Fibroblast of skin of back (primary cell): ENCODE measurements around the gene CDV3.
A peak's percentile ranks its signal among the peaks of the same experiment; 100 is the strongest.

Experiments
- DNase-seq: peaks from one replicate; pipeline ENCODE4 v3.0.0-alpha.2; 2013

CDV3 gene

DNA sequence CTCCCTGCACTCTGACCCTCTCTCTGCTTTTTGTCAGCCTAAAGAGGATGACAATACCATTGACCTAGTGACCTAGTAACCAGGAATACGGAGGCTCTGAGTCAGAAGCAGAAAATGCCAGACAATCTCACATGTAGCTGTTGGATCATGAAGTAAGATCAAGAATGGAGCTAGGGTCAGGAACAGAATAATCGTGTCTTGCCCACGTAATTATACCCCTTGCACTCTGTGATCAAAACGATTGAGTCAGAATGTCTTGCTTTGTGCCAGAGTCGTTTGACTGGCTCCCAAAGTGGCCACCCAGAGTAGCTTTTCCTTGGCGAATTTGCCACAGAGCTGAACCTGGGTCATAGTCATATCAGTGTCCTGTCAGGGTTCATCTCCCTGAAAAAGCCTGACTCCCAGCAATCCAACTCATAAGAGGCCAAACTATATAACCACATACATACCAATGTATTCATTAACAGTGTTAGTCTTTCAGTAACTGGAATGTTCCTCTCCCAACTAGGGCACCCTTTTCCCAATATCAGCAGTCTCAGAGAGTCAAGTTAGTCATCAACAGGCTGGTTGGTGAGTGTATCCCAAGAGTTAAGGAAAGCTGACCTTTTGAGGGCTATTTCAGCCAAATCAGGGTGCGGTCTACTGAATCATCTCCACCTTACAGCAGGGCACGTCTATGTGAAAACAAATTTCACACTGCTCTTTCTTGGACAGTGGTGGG, 5.0 kb upstream of the CDV3 start:
- peak; percentile 92 for DNase-seq

DNA sequence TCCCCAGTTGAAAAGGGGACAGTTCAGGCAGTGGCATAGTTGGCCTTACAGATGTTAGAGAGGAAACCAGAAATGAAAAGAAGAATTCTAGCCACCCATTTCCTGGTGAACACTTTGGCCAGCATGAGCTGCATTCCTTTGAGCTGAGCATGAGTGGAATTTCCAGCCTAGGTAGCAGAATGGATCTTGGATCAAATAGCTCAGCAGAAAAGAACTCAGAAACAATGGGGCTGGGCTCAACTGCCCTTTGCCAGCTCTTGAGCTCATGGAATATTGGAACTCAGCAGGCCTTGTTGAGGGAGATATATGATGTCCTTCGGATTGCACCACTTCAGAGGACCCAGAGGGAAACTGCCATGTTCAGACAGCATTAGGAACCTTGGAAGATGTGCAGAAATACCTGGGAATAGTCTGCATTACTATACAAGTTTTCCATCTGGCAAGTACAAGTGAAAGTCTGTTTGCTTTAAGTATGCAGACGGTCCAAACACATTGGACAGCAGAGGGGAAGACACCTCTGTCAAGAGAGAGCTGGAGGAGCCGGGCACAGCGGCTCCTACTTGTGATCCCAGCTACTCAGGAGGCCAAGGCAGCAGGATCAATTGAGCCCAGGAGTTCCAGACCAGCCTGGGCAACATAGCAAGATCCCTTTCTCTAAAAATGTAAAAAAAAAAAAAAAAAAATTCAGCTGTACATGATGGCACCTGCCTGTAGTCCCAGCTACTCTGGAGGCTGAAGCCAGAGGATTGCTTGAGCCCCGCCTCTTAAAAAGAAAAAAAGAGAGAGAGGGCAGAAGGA, 3.1 kb upstream of the CDV3 start:
- peak; percentile 93 for DNase-seq

DNA sequence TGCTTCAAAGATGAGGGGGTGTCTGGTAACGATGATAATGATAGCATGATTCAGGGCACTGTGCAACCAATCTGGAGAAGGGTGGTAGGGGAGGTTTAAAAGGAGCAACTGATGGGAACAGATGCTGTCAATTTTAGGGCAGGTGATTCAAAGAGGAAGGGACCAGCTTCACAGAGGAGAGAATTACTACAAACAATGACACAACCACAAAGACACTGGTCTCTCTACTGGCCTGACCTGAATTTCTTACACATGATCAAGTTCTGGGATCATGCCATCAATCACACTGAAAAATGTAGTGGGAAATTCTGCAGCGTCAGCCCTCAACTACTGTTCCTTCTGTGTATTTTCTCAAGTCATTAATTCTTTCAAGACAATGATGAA, 2.6 kb upstream of the CDV3 start:
- peak; percentile 83 for DNase-seq

DNA sequence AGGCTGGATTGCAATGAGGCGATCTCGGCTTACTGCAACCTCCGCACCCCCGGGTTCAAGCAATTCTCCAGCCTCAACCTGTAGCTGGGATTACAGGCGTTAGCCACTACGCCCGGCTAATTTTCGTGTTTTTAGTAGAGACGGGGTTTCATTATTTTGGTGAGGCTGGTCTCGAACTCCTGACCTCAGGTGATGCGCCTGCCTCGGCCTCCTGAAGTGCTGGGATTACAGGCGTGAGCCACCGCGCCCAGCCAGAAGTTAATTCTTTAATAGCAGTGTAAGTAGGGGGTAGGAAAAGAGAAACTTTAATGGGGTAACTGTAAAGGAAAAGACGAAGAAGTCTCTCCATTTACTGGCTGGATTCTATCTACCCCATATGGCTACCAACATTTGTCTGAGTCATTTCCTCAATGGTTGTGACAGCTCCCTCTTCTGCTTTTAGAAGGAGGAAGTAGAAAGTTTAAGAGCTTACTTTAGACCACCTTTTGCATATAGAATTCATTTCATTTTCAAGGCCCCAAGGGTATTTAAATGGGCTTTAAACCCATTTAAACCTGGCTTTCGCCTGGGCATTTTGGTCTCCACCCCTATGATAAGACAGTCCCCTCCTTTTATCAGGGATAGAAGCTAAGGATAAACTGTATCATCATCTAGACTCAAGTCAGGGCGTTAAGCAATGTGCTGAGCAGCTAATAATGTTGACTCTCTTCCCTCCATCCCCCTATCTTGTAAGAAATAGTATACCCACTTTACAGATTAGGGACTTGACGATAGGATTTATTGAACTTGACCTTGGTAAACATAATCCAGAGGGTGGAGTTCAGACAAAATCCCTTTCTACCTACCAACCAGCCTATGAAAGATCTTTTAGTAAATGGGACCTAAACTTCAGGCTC, 1.1 kb upstream of the CDV3 start:
- DNase-seq: peak; percentile 51

DNA sequence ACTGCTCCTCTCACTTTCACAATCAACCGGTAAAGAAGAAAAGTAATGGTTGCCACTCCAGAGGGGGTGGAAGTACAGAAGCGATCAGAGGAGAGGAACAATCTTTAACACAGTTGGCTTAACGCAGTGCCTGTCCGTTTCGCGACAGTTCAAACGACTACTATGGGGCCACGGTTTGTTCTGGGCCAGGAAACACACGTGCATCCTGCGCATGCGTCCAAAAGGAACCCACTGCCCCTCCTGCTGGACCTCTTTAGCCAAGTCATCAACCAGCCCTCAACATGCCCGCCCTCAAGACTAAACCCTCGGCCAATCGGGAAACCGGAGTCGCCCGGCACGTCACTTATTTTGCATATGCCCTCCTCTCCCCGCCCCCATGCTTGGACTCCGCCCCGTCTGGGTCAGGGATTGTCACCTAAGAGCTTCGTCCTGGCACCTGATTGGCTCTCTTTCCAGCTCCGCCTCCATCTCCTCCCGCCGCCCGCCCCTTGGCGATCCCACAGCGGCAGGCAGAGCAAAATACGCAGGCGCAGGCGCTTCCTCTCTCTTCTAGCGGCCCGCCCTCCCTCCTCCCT, 345 bp upstream of the CDV3 start:
- peak; percentile 100 for DNase-seq

DNA sequence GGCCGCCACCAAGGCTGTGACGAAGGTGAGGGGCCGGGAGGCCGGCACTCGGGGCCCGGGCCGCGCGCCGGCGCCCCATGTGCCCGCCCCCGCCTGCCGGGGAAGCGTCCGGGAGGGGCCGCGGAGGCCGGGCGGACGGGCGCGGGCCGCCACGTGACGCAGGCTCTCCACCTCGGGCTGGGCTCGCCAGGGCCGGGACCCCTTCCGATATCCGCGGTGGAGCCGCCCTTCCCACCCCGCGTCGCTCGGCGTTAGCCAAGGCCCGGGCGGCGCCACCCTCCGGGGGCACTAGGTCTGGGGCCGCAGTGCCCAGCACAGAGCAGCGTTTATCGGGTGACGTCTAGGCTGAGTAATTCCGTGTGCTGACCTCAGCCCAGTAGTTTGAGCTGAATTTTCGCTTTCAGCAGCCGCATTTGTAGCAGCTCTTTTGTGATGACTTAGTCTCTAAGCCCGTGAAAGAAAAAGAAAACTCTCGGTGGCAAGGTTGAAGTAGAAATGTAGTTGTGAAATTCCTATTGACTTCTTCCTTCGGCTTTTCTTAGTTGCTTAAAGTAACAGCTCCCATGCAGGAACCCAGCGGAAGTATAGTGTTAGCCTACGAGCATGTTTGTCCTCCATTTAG, 885 bp downstream of the CDV3 start:
- DNase-seq: peak; percentile 73

DNA sequence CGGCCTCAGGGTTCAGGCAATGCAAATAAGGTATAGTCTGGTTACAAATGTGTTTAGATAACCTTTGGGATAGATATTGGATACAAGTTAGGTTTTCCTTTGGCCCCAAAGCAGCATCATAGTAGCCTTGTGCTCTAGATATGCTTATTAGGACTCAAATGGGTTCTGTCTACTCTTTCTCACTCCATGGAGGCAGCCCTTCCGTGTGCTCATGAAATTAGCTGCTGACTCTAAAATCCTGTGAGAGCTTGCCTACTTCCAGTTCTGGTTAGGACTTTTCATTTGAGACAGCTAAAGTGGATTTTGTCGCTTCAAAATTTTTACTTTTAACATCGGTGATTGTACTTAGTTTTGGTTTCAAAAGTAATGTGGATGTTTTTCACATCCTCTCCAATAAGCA, 1.6 kb downstream of the CDV3 start:
- DNase-seq: no peak

DNA sequence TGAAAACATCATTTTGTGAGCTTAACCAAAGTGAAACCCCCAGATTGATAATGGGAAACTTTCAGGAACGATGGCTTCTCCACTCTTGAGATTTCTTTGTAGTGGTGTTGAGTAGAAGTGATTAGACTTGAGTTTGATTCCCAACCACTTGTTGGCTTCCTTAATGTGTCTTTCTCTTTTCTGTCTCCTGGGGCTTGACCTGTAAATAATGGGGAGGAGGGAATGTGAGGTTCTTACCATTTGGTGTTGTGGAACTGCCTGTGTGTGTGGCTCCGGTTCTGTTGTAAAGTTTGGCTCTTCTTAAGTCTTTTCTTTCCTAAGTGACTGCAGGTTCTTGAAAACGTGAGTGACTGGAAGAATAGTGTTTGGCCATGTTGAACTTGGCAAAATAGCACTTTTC, 2.7 kb downstream of the CDV3 start:
- no peak for DNase-seq

DNA sequence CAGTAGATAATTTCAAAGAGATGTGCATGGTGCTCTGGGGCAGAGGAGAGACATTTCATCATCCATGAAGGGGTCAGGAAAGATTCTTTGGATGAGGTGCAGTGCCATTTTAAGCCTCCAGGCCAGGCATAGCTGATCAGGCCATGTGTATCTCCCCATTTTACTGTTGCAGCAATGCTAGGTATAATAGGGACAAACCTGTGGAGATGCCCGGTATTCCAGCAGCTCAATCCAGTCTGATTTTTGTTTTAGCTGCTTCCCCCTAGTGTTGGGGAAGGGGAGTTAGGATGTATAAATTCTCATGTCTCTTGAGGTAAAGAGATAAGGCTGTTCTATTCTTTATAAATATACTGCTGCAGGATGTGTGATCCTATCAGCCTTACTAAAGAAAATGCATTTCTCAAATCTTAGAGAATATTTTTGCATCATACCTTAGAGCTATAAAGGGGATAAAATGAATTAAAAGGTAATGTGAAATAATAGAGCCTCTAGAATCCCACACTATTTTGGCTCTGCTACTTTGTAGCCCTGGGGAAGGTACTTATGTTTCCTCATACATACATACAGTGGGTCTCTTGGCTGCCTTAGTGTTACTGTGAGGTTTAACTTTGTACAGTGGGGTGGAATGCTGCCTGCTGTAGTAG, 5.2 kb downstream of the CDV3 start:
- peak; percentile 60 for DNase-seq

DNA sequence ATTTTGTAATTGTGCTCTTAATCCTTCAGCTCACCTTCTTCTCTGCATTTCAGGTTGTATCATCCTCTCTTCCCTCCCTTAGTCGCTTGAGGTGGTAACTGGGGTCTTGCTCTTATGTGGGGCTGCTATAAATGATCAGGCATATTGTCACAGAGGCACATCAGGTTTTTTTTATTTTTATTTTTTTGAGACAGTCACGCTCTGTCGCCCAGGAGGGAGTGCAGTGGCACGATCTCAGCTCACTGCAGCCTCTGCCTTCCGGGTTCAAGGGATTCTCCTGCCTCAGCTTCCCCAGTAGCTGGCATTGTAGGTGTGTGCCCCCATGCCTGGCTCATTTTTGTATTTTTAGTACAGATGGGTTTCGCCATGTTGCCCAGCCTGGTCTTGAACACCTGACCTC, 9.9 kb downstream of the CDV3 start:
- DNase-seq: no peak

DNA sequence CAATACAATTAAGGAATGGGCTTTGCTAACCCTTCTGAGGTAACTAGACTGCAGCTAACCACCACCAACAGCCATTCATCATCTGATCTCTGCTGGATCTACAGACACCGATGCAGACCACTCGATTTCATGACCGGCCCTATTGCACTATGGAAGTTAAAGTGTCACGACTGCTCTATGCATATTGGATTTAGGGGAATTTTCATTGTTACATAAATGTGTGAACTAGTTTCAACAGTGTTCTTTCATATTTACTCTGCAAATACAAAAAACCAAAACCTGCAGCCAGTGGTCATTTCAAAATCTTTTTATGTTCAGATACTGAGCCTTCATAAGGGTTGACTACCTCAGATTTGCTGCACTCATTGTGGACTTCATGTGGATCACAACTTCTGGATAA, 14.5 kb downstream of the CDV3 start:
- no peak for DNase-seq

DNA sequence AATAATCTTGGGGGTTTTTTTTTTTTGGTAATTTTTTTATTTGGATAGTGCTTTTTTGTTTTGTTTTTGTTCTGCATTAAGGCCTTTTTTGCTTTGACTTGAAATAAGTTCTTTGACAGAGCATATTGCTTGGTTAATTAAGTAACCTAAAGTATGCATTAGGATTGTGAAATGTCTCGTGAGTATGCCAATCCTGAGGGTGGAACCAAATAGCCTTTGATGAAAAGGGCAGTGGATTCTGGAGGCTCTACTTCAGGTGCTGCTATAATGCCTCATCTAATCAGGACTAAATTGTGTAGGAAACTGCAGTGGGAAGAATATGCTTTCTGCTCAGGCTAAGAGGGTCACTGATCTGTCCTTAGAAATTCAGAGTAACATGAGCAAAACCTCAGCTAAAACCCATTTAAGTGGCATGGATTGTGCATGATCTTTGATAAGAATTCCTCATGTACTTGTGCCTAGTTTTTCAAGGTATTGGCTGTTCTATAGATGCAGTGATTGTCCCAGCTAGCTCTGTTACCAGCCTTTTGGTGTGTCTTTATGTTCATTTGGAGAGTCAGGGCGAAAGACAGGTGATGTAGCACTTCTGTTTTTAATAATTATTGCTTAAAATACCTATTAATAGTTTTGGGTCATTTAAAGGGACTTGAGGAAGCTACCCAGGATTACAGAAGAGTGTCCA, 15.4 kb downstream of the CDV3 start:
- no peak for DNase-seq

DNA sequence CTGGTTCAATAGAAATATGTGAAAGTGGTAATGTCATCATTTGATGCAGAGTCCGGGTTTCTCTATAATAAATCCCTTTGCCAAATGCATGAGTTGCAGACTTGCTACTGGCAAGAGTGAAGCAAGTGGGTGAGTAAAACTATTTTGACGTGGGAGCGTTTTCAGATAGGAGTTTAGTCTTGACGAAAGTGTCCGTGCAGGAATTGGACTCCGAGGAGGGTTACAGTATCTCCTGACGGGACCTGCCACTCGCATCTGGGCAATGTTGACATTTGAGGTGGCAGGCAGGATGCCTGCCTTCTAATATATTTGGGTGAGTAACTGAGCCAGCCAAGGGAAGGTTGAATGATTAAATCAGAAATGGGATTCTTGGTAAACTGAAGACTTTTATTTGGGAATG, 16.0 kb downstream of the CDV3 start:
- DNase-seq: no peak

DNA sequence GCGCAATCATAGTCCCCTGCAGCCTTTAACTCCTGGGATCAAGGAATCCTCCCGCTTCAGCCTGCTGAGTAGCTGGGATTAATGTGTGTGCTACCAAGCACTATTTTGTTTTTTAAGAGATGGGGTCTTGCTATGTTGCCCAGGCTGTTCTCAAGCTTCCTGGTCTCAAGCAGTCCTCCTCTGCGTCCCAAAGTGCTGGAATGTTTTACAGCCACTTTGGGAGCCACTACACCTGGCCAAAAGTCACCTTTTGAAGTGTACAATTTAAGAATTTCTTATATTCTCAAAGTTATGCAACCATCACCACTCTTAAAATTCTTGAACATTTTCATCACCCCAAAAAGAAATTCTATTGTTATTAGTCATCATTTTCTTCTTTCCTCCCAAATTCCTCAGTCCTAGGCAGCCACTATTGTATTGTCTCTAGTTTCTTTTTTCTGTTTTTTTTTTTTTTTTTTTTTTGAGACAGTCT, 17.8 kb downstream of the CDV3 start:
- DNase-seq: peak; percentile 83

DNA sequence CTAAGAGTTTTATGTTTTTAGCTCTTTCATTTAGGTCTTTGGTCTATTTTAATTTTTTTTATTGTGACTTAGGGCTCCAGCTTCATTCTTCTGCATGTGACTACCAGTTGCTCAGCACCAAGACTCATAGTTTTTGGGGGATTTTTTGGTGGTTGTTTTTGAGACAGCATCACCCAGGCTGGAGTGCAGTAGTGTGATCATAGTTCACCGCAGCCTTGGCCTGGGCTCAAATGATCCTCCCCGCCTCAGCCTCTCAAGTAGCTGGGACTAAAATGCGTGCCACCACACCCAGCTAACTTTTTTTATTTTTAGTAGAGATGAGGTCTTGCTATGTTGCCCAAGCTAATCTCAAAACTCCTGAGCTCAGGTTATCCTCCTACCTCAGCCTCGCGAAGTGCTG, 19.4 kb downstream of the CDV3 start:
- DNase-seq: no peak

DNA sequence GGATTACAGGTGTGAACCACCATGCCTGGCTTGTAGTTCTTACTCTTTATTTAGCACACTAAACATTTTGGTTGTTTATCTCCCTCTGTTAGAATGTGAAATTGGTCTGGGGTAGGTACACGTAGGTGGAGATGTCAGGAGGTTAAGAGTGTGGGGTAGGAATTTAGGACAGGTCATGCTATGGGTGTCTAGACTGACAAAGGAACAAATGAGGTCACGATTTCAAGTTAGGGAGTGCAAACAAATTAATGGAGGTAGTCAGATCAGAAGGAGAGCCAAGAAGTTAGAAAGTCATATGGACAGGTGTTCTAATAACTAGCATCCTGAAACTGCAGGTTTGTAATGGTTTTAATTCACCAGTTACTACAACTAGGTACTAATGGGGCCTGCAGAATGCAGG, 19.8 kb downstream of the CDV3 start:
- no peak for DNase-seq

DNA sequence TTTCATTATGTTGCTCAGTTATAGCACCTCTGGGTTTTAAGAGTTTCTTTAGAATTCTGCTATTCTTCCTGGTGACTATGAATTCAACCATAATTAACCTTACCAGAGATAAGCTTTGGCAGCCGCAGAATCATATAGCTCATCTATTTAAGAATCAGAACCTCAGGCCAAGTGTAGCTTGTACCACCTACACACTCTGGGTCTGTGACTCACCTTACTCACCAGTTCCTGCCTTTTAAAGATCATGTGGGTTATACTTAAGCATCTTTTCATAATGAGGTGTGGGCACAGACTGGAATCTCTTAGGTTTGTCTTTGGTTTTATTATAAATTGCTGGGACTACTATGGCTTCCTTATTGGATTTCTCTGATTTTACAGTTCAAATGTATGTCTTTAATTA, 21.9 kb downstream of the CDV3 start:
- DNase-seq: no peak

DNA sequence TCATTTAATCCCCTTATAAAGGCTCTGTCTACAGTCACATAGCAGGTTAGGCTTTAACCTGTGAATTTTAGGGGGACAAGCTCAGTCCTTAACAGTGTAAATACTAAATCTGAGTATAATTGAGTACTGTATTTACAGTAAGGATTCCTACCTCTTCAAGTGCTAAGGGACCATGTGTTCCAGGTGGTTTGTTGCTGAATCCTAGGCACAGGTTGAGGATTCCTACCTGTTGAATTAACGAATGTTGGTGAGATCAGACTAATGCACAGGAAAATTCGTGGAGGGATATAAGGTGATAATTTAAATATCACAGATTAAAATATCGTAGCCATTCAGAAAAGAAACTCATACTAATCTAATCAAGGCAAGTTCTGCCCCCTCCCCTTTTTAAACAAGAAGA, 24.9 kb downstream of the CDV3 start:
- DNase-seq: no peak

DNA sequence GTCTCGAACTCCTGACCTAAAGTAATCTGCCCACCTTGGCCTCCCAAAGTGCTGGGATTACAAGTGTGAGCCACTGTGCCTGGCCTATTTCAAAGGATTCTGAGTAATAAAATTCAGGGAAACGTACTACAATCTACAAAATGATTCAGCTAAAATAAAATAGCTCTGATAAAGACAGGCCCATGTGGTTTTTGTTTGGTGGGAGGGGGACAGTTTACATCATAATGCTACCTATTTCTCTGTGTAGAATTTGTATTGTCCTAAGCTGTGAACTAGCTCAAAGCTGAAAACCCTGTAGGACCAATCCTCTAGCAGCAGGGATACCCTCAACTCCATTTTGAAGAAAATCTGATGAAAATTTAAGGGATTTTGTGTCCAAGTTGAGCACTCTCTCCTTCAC, 25.8 kb downstream of the CDV3 start:
- no peak for DNase-seq

DNA sequence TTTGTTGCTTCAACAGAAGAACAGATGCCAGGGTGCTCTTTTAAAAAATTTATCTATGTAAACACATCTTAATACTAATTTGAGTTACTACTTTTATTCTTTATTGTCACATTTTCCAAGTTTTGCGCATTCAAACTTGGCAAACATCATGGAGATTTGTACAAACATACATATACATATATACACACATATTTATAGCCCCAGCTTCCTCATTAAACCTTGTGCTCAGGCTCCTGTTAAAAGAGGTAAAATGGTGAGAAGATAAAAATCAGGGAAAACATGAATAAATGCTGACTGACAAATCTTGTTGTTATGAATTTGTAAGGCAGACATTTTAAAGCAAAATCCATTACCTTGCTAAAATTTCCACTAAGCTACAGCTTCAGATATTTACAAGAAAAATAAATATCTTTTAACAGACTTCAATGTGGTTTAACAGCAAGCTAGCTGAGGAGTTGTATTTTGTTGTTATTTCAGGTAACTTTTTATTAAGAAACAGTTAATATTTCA, 27.1 kb downstream of the CDV3 start:
- DNase-seq: no peak

DNA sequence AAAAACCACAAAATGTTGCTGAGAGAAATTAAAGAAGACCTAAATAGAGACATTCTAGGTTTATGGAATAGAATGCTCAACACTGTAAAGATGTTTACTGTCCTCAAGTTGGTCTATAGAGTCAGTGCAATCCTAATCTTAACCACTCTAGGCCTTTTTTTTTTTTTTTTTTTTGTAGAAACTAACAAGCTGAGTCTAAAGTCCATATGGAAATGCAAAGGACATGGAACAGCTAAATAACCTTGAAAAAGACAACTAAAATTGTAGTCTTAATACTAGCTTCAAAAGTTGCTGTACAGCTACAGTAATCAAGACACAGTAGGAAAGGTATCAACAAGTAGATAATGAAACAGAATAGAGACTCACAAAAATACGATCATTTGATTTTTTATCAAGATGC, 32.9 kb downstream of the CDV3 start:
- no peak for DNase-seq
